DMS 273 treated with DMSO at 0.1 percent for 48 hours (cell line): Measurements from ENCODE around the gene ADAM22.

Source experiments
- DNase-seq: peaks from one replicate; lab custom pipeline; 2025; lab: John Stamatoyannopoulos, UW

The ADAM22 gene

DNA sequence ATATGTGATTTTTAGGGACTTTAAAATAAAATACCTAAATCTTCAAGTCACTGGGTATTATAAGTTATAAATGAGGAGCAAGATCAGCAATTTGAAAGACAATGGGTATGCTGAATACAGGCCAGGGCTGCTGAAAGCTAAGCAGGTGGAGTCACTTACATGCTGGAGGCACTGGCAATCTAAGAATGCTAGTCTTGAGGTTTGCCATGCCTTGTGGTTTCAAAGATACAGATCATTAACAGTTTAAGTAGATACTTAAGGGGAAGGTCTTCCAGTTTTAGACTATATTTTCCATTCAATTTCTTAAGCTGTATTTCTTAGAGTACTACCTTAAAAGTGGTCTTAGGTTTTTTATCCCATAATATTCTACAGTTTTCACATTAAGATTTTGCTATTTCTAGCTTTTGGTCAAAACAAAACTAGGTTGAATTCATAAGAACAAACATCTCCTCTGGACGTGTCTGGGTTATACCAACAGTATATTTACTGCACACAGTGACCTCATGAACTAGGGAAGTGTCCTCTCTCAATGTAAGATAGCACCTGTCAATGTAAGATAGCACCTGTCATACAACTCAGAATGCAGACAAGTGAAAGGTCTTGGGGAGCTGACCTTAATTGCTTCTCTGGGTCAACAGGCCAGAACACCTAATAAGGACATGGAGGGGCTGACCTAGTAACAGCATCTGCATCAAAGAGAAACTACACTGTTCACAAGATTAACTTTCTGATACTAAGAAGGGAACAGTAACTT, 283.8 kb downstream of the ADAM22 start:
- DNase-seq: no peak

DNA sequence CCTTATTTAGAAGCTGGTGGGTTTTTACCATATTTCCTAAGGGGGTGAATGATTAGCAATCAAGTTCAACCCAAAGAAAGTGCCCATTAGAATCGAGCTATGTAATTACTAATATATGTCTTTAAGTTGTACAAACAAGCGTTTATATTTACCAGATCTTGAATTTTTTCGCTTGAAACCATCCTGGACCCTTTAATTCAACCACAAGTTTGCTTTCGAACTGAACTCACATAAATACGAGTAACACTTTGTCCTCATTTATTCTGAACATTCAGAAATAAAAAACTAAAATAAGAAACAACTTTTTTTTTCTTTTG, 284.3 kb downstream of the ADAM22 start:
- DNase-seq: no peak

GRCh38 chr7:88218836-88219605, 285.0 kb downstream of the ADAM22 start:
- no peak for DNase-seq

DNA sequence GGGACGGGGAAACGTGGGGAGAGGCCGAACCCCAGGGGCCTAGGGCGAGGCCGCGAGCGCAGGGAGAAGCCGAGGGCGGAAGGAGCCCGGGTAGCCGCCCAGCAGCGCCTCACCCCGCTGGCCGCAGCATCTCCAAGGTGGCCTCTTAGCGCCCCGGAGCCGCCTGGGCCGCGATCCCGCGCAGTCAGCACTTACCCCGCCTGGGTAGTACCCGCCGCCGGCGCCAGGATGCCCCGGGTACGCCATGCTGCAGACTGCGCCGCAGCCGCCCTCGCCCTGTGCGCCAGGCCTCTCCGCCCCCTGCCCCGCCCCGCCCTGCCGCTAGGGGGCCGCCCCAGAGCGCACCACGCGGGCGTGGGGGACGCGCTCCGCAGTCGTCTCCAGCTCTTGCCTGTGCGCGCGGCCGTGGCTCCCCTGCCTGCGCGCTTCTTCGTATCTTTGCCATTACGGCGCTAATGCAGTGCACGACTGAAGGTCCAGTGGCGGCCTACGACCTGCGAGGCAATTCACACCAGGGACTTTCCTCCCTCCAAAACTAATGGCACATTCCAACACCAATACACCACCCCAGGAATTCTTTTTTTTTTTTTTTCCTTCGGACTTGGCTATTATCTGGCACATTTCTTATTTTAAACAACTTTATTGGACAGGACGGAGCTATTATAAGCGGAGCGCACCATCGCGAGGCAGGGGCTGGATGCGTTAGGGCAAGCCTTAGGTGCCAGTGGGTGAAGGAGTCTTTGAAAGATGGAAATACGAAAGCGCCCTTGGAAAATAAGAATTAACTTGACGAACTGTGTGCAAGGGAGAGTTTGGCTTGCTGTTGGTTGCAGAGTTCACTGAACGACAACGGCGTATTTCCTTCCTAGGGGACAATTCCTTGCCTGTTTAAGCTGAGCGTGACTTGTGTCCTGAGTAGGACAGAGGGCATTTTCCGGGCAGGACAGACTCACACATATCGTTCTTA, 286.0 kb downstream of the ADAM22 start, which contains the start of gene SRI:
Gene SRI (minus strand): TSS at position 258 of the 967 bp plus-strand sequence. CDS start 12 bp downstream, at position 246.
- DNase-seq: peak; percentile 70

- no peak for DNase-seq
These were observed 289.2 kb downstream of the ADAM22 start for GRCh38 chr7:88223265-88223664.

- no peak for DNase-seq
These were observed 290.7 kb downstream of the ADAM22 start for GRCh38 chr7:88224601-88225275.

GRCh38 chr7:88226201-88226600, 292.1 kb downstream of the ADAM22 start:
- DNase-seq: no peak

- DNase-seq: no peak
These were observed 292.9 kb downstream of the ADAM22 start for GRCh38 chr7:88226886-88227516.

DNA sequence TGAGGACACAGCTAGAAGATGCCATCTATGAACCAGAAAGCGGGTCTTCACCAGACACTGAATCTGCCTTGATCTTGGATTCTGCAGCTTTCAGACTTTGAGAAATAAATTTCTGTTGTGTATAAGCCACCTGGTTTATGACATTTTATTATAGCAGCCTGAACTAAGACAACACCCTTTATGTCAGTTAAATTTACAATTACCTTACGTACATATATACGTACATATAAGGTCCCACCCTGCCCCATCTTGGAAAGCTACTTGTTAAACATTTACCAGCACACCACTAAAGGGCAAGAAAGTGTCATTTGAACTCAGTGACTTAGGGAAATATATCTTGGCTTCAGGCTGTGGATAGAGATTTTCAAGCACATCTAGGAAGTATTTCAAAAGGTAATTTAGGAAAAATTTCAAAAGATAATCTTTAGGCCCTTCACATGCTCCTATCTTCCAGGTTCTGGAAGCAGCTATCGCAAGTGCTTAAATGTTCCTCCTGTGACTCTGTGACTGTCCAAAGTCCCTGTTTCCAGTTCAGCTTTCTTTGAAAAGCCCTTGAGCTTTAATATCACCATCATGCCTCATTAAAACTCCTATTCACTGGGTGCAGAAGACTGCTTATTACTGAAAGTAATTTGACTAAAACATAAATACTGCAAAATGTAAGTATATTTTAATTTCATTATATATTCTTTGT, 295.4 kb downstream of the ADAM22 start:
- no peak for DNase-seq

GRCh38 chr7:88230646-88231045, 296.6 kb downstream of the ADAM22 start:
- DNase-seq: no peak

DNA sequence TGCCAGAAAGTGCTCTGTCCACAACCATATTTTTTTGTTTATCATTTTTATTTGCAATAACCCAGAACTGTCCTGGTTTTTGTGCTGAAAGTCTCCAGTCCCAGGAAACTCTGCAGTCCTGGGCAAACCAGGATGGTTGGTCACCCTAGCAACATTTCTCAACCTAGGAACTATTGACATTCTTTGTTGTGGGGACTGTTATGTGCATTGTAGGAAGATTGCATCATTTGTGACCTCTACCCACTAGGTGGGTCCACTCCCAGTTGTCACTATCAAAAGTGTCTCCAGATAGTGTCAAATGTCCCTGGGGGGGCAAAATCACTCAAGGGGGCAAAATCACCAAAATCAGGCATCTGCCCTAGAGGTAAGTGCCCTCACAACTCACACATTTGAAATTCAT, 299.8 kb downstream of the ADAM22 start:
- no peak for DNase-seq

GRCh38 chr7:88239852-88240251, 305.8 kb downstream of the ADAM22 start:
- no peak for DNase-seq

DNA sequence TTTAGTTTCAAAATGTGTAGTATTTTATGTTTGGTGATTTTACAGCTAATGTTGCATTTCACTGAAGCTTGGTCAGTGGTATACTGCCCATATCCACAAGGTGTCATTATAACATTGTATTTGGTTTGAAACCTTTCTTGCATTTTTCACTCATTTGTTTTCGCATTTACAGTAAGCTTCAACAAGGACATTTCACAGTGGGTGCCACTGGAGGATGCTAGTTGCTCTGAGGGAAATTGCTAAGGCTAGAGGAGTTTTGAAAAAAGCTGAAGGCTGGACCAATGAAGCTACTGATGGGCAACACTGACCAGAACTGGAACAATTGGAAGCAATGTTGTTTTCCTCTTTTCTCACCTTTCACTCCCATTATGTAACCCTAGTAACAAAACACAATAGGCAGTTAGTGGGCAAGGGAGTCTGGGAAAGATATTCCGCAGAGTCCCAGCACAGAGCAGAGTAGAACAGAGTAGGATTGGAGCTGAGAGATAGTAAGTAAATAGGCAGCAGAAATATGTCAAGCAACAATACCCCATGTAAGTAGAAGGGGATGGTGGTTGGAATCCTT, 309.4 kb downstream of the ADAM22 start:
- DNase-seq: peak; percentile 31

GRCh38 chr7:88244258-88244657, 310.2 kb downstream of the ADAM22 start:
- DNase-seq: no peak
